ENCODE measurements around the gene PSMD12. TPM values are rescaled to one million over a fixed set of nuclear protein-coding genes. Genes with fewer than 3 reads are reported as not detected.

PSMD12 gene
- total RNA-seq, 1 donor from 2014 or later = 45.0 TPM

DNA sequence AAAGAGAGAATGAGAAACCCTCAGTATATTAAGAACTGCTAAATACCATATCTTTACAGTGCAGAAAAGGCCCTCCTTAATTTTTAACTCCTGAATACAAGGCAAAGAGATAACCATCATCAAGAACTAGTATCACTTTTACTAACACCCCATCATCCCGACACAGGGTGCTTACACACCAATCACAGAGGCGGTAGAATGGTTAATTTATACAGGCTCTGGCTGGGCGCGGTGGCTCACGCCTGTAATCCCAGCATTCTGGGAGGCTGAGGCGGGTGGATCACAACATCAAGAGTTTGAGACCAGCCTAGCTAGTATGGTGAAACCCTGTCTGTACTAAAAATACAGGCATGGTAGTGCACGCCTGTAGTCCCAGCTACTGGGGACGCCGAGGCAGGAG, 4.2 kb downstream of the PSMD12 start:
- H3K27me3 ChIP-seq (ENCODE audit: low read depth) = no peaks in the 10 kb centered on the region
- H3K27ac ChIP-seq (replicated peaks) = peak overlapping the region; percentile 20
- peaks cover 95% of the 10 kb centered on the region for H3K4me1 ChIP-seq
- DNase-seq = no peak
- intact Hi-C loops (cut with micrococcal nuclease) = no loop called here
- no peaks in the 10 kb centered on the region for H3K9me3 ChIP-seq (replicated peaks)
- H3K36me3 ChIP-seq = peaks cover 13% of the 10 kb centered on the region
- H3K4me3 ChIP-seq = no peak overlapping the region
- TF ChIP-seq, protein P1, sequence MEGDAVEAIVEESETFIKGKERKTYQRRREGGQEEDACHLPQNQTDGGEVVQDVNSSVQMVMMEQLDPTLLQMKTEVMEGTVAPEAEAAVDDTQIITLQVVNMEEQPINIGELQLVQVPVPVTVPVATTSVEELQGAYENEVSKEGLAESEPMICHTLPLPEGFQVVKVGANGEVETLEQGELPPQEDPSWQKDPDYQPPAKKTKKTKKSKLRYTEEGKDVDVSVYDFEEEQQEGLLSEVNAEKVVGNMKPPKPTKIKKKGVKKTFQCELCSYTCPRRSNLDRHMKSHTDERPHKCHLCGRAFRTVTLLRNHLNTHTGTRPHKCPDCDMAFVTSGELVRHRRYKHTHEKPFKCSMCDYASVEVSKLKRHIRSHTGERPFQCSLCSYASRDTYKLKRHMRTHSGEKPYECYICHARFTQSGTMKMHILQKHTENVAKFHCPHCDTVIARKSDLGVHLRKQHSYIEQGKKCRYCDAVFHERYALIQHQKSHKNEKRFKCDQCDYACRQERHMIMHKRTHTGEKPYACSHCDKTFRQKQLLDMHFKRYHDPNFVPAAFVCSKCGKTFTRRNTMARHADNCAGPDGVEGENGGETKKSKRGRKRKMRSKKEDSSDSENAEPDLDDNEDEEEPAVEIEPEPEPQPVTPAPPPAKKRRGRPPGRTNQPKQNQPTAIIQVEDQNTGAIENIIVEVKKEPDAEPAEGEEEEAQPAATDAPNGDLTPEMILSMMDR (IDR thresholded peaks at IDR 0.05; ENCODE audit: borderline replicate concordance) = no peak

DNA sequence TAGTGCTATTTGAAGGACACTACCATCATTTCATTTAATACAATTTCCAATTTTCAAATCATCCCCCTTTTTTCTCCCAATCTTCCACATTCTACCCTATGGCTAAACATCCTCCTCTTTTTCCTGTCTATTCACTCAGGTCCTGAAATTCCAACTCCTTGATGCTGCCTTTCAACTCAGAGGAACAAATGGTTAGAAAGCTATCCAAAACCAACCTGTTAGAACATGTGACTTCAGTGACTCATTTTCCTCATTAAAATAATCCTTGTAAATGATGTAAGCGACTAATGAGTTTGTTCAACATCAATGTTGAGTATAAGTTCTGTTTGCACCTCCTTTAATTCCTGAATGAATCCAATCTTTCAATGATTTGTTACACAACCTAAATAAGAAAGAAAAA, 5.5 kb downstream of the PSMD12 start:
- H3K9me3 ChIP-seq (replicated peaks) = no peaks in the 10 kb centered on the region
- no peak for DNase-seq
- intact Hi-C loops (cut with micrococcal nuclease) = no loop called here
- peaks cover 23% of the 10 kb centered on the region for H3K36me3 ChIP-seq
- peaks cover 85% of the 10 kb centered on the region for H3K4me1 ChIP-seq
- no peak overlapping the region for H3K27ac ChIP-seq (replicated peaks)
- H3K4me3 ChIP-seq = no peak overlapping the region
- TF ChIP-seq, protein P1 (IDR thresholded peaks at IDR 0.05; ENCODE audit: borderline replicate concordance) = no peak
- no peaks in the 10 kb centered on the region for H3K27me3 ChIP-seq (ENCODE audit: low read depth)

DNA sequence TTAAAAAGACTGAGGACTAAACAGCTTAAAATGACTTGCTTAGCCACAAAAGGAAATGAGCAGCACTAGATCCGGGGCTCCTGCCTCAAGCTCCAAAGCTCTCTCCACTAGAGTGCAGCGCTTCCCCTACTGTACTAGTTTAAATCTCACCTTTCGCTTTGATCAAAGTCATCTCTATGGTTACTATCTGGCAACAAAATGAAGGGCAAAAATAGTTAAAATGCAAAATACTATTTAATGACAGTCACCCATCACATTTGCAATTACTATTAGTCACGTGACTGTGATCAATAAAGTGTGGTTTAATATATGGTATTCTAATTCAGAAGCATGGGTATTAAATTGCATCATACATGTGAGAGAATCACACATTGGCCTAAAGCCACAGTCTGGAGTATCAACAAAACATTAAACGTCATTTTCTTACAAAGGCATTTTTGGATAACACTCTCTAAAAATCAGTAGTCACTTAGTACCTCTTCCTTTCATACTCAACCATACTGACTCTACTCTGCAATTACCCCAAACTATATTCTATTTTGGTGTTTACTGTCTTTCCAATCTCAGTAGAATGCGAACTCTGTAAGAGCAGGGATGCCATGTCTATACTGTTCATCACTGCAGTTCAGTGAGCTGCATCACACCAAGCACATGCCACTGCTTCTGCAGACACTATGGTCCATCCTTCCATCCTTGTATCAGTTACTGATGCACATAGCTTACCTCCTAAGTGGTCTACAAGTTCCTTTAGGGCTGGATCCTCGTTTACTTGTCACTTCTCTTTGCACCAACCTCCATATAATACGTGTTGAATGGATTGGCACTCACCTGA, 6.2 kb downstream of the PSMD12 start:
- Histone ChIP-seq H3K9me3 (replicated peaks) (no peaks in the 10 kb centered on the region), H3K4me3 (no peak overlapping the region), H3K27ac (replicated peaks) (peak overlapping the region; percentile 1), H3K27me3 (ENCODE audit: low read depth) (no peaks in the 10 kb centered on the region), H3K4me1 (peaks cover 78% of the 10 kb centered on the region), H3K36me3 (peaks cover 27% of the 10 kb centered on the region)
- TF ChIP-seq, protein P1 (IDR thresholded peaks at IDR 0.05; ENCODE audit: borderline replicate concordance) = peak; percentile 33
- intact Hi-C loops (cut with micrococcal nuclease) = loop anchor here (10.0 kb wide), 1 partner anchor 135 kb away; no protein-coding TSS in a partner anchor
- DNase-seq = no peak

DNA sequence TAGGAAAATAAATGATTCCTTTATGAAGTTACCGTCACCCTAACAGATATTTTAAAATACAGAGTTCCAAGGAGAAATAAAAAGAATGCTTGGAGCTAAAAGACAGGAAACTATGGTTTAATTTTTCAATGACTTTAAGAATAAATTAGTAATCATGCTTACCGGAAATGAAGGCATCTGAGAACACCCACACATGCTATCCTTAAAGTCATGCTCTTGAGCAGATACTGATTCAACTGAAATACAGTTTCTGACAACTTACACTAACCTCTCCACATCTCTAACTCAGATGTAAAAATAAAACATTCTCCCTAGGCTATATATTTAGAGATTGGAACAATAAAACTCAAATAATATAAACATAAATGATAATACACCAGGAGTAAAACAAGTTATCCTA, 7.8 kb downstream of the PSMD12 start:
- no peaks in the 10 kb centered on the region for H3K9me3 ChIP-seq (replicated peaks)
- H3K27ac ChIP-seq (replicated peaks) = no peak overlapping the region
- no peak overlapping the region for H3K4me3 ChIP-seq
- intact Hi-C loops (cut with micrococcal nuclease) = loop anchor here (10.0 kb wide), 1 partner anchor 134 kb away; no protein-coding TSS in a partner anchor
- H3K4me1 ChIP-seq = peaks cover 62% of the 10 kb centered on the region
- H3K27me3 ChIP-seq (ENCODE audit: low read depth) = no peaks in the 10 kb centered on the region
- DNase-seq = no peak
- H3K36me3 ChIP-seq = peaks cover 43% of the 10 kb centered on the region
- TF ChIP-seq, protein P1 (IDR thresholded peaks at IDR 0.05; ENCODE audit: borderline replicate concordance) = no peak

DNA sequence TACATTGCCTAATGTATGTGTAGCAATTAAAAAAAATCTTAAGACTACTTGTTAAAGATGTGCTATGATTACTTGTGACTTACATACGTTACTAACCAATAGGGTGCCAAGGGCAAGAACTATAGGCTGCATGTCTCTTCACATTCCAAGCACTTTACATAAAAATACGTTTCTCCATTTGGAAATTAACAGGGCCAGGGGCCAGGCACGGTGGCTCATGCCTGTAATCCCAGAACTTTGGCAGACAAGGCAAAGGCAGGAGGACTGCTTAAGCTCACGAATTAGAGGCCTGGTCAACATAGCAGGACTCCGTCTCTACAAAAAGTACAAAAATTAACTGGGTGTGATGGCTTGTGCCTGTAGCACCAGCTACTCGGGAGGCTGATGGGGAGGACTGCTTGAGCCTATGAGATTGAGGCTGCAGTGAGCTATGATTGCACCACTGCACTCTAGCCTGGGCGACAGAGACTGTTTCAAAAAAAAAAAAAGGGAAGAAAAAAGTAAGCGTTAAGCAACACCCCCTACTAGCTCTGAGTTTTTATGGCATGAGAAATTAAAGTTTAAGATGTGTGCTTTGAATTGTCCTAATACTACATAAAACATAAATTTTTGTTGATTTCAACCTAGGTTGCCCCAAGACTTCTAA, 12.3 kb downstream of the PSMD12 start:
- intact Hi-C loops (cut with micrococcal nuclease) = loop anchor here (10.0 kb wide), 1 partner anchor 129 kb away; no protein-coding TSS in a partner anchor
- Histone ChIP-seq H3K4me1 (peaks cover 25% of the 10 kb centered on the region), H3K9me3 (replicated peaks) (no peaks in the 10 kb centered on the region), H3K27ac (replicated peaks) (no peak overlapping the region), H3K36me3 (peaks cover 83% of the 10 kb centered on the region), H3K27me3 (ENCODE audit: low read depth) (no peaks in the 10 kb centered on the region), H3K4me3 (no peak overlapping the region)
- TF ChIP-seq, protein P1 (IDR thresholded peaks at IDR 0.05; ENCODE audit: borderline replicate concordance) = no peak
- DNase-seq = no peak
